HepG2 (cell line): Measurements from ENCODE around the gene FPGS. TPM values are rescaled to one million over a fixed set of nuclear protein-coding genes. Genes with fewer than 3 reads are reported as not detected.

ENCODE experiments used
- FOXK2 ChIP-seq: fragments of 450-650 bp; IDR thresholded peaks from 2 replicates; pipeline ENCODE4 v1.6.1; 2016
- HOXA3 ChIP-seq: sonication (generic); formaldehyde crosslinking; IDR thresholded peaks from 2 replicates; pipeline ENCODE4 v1.5.0; 2020; ENCODE audit warnings: missing genetic modification reagents
- ISX ChIP-seq: sonication (generic); formaldehyde crosslinking; conservative IDR thresholded peaks from 2 replicates; pipeline ENCODE4 v1.5.0; 2020; ENCODE audit warnings: missing genetic modification reagents
- JUN ChIP-seq: sonication (generic); formaldehyde crosslinking; IDR thresholded peaks from 2 replicates; pipeline ENCODE4 v1.4.0; 2020; ENCODE audit warnings: mild to moderate bottlenecking, missing genetic modification reagents
- MAFG ChIP-seq: sonication (generic); formaldehyde crosslinking; IDR thresholded peaks from 2 replicates; pipeline ENCODE4 v1.5.1; 2020; ENCODE audit warnings: mild to moderate bottlenecking, missing genetic modification reagents
- MAFK ChIP-seq, 2 experiments: IDR thresholded peaks in 1 of 2; conservative IDR thresholded peaks in 1 of 2; 2 replicates each; pipeline ENCODE4 v1.6.1; 2011; ENCODE audit warnings: improper control_type of control experiment in 2 of 2, low read length in 2 of 2
- PAWR ChIP-seq: sonication (generic); formaldehyde crosslinking; IDR thresholded peaks from 2 replicates; pipeline ENCODE4 v1.4.0; 2020; ENCODE audit warnings: missing genetic modification reagents, mild to moderate bottlenecking, borderline replicate concordance
- SALL1 ChIP-seq: sonication (generic); formaldehyde crosslinking; IDR thresholded peaks from 2 replicates; pipeline ENCODE4 v1.8.0; 2022; ENCODE audit warnings: mild to moderate bottlenecking, missing genetic modification reagents
- SATB2 ChIP-seq: sonication (generic); formaldehyde crosslinking; IDR thresholded peaks from 2 replicates; pipeline ENCODE4 v1.5.0; 2020; ENCODE audit warnings: missing genetic modification reagents
- TMF1 ChIP-seq: sonication (generic); formaldehyde crosslinking; IDR thresholded peaks from 2 replicates; pipeline ENCODE4 v1.8.1; 2022; ENCODE audit warnings: low read depth, missing genetic modification reagents
- ZFX ChIP-seq: sonication (generic); formaldehyde crosslinking; IDR thresholded peaks from 2 replicates; pipeline ENCODE4 v1.4.0; 2020; ENCODE audit warnings: mild to moderate bottlenecking, low read depth, missing genetic modification reagents, moderate library complexity
- ZNF225 ChIP-seq: sonication (generic); formaldehyde crosslinking; IDR thresholded peaks from 2 replicates; pipeline ENCODE4 v1.4.0; 2020; ENCODE audit warnings: mild to moderate bottlenecking, missing genetic modification reagents
- ZNF570 ChIP-seq: sonication (generic); formaldehyde crosslinking; IDR thresholded peaks from 2 replicates; pipeline ENCODE4 v1.4.0; 2020; ENCODE audit warnings: mild to moderate bottlenecking, missing genetic modification reagents, borderline replicate concordance
- ZNF772 ChIP-seq: sonication (generic); formaldehyde crosslinking; IDR thresholded peaks from 2 replicates; pipeline ENCODE4 v1.5.0; 2020; ENCODE audit warnings: mild to moderate bottlenecking, missing genetic modification reagents
- polyA plus RNA-seq, 8 experiments: library from polyadenylated mRNA; depleted of rRNA in 3 of 8; stranded (reverse) in 7 of 8; unstranded in 1 of 8; fragments of >200 nt; fragmentation: Illumina TruSeq in 4 of 8; extraction: Trizol in 4 of 8; gene quantifications; 2 replicates each; pipeline versions ENCODE4 v1.2.1 to v1.2.3, GENCODE V29; 2011 to 2016; ENCODE audit warnings: low read depth in 4 of 8, missing spikeins in 1 of 8, mixed read lengths in 1 of 8; ENCODE audit not compliant: insufficient read depth in 1 of 8
- total RNA-seq, 5 experiments: library from RNA; depleted of rRNA; stranded (reverse); fragments of >200 nt; fragmentation: Illumina TruSeq; extraction: Trizol; gene quantifications; 2 replicates each; pipeline ENCODE4 v1.2.3, GENCODE V29; 2016; ENCODE audit warnings: low read depth in 1 of 5
- TF ChIP-seq, protein P1 (sequence below): IDR thresholded peaks from 2 replicates; pipeline ENCODE4 v1.6.1; 2016; ENCODE audit warnings: low read depth, missing genetic modification reagents, missing compliant biosample characterization
- TF ChIP-seq, protein P2 (sequence below): sonication (generic); formaldehyde crosslinking; IDR thresholded peaks from 2 replicates; pipeline ENCODE4 v1.5.1; 2020; ENCODE audit warnings: missing genetic modification reagents, mild to moderate bottlenecking, borderline replicate concordance
- TF ChIP-seq, protein P3 (sequence below): sonication (generic); formaldehyde crosslinking; IDR thresholded peaks from 2 replicates; pipeline ENCODE4 v1.8.0; 2022; ENCODE audit warnings: missing genetic modification reagents, mild to moderate bottlenecking, borderline replicate concordance
- TF ChIP-seq, protein P4 (sequence below): sonication (generic); formaldehyde crosslinking; IDR thresholded peaks from 2 replicates; pipeline ENCODE4 v1.4.0; 2020; ENCODE audit warnings: missing genetic modification reagents

FPGS gene
- total and polyA plus RNA-seq, 2 of the 13 experiments (the other 11 are each of a cell fraction or from before 2014, with no cell fraction given): 35.6 to 36.8 TPM

DNA sequence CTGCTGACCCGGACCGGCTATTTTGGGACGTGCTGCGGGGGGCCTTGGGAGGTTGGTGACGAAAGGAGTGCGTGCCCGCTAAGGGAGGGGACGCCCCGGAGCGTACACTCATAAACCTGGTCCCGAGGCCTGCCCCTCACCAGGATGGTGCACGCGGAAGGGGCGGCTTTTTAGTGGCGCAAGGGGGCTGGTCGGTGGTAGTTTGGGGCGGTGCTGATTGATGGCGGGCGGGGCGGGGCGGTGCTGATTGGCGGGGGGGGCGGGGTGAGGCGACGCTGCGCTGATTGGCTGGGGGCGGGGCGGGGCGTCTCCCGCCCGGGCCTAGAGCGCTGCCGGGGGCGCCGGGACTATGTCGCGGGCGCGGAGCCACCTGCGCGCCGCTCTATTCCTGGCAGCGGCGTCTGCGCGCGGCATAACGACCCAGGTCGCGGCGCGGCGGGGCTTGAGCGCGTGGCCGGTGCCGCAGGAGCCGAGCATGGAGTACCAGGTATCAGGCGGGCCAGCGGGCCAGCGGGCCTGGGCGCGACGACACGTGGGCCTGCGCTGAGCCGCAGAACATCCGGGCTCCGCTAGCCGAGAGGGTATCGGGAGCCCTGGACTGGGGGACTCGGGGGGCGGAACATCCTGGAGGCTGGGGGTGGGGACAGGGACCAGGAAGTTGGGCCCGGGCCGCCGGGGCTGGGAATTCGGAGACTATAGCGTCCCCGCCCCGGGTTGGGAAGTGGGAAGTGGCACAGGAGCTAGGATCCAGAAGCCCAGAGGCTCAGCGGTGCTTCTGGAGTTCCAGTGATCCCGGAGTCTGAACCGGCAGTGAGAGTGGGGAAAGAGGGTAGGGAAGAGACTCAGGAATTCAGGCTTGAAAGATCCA is at the start of gene FPGS (continued):
- TF ChIP-seq PAWR (CRISPR knock-in tag) (no peak), JUN (CRISPR knock-in tag) (no peak), FOXK2 (no peak), HOXA3 (peak; percentile 67; the same call in 1 of the 2 replicates), MAFK (conservative IDR thresholded peaks at IDR 0.05 in 1 of 2, IDR thresholded peaks at IDR 0.05 in 1 of 2; ENCODE audit: low read length in 2 of 2) (no peak), ZNF225 (0 out of 2 replicates have a peak, but pooled peaks have one; percentile 41), SATB2 (CRISPR knock-in tag) (no peak), ZNF772 (peak; percentile 74; the same call in 1 of the 2 replicates), TMF1 (CRISPR knock-in tag) (0 out of 2 replicates have a peak, but pooled peaks have one; percentile 34), ISX (CRISPR knock-in tag) (0 out of 2 replicates have a peak, but pooled peaks have one; percentile 51), SALL1 (CRISPR knock-in tag) (peak; percentile 83), ZFX (peak; percentile 99), MAFG (CRISPR knock-in tag) (no peak), ZNF570 (no peak)
- TF ChIP-seq, protein P1, sequence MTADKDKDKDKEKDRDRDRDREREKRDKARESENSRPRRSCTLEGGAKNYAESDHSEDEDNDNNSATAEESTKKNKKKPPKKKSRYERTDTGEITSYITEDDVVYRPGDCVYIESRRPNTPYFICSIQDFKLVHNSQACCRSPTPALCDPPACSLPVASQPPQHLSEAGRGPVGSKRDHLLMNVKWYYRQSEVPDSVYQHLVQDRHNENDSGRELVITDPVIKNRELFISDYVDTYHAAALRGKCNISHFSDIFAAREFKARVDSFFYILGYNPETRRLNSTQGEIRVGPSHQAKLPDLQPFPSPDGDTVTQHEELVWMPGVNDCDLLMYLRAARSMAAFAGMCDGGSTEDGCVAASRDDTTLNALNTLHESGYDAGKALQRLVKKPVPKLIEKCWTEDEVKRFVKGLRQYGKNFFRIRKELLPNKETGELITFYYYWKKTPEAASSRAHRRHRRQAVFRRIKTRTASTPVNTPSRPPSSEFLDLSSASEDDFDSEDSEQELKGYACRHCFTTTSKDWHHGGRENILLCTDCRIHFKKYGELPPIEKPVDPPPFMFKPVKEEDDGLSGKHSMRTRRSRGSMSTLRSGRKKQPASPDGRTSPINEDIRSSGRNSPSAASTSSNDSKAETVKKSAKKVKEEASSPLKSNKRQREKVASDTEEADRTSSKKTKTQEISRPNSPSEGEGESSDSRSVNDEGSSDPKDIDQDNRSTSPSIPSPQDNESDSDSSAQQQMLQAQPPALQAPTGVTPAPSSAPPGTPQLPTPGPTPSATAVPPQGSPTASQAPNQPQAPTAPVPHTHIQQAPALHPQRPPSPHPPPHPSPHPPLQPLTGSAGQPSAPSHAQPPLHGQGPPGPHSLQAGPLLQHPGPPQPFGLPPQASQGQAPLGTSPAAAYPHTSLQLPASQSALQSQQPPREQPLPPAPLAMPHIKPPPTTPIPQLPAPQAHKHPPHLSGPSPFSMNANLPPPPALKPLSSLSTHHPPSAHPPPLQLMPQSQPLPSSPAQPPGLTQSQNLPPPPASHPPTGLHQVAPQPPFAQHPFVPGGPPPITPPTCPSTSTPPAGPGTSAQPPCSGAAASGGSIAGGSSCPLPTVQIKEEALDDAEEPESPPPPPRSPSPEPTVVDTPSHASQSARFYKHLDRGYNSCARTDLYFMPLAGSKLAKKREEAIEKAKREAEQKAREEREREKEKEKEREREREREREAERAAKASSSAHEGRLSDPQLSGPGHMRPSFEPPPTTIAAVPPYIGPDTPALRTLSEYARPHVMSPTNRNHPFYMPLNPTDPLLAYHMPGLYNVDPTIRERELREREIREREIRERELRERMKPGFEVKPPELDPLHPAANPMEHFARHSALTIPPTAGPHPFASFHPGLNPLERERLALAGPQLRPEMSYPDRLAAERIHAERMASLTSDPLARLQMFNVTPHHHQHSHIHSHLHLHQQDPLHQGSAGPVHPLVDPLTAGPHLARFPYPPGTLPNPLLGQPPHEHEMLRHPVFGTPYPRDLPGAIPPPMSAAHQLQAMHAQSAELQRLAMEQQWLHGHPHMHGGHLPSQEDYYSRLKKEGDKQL (CRISPR knock-in tag): no peak
- TF ChIP-seq, protein P2, sequence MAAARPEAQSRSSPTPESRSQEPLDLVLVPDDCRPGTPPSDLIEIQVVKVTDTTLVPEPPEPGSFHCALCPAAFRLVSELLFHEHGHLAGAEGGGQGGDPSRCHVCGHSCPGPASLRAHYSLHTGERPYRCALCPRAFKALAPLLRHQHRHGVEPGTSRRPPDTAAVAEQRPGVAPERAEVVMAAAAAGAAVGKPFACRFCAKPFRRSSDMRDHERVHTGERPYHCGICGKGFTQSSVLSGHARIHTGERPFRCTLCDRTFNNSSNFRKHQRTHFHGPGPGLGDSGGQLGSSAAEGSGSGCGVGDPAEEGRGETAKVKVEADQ (CRISPR knock-in tag): peak; percentile 72; the same call in 1 of the 2 replicates
- TF ChIP-seq, protein P3, sequence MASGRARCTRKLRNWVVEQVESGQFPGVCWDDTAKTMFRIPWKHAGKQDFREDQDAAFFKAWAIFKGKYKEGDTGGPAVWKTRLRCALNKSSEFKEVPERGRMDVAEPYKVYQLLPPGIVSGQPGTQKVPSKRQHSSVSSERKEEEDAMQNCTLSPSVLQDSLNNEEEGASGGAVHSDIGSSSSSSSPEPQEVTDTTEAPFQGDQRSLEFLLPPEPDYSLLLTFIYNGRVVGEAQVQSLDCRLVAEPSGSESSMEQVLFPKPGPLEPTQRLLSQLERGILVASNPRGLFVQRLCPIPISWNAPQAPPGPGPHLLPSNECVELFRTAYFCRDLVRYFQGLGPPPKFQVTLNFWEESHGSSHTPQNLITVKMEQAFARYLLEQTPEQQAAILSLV (CRISPR knock-in tag): peak; percentile 73; the same call in 1 of the 2 replicates
- TF ChIP-seq, protein P4, sequence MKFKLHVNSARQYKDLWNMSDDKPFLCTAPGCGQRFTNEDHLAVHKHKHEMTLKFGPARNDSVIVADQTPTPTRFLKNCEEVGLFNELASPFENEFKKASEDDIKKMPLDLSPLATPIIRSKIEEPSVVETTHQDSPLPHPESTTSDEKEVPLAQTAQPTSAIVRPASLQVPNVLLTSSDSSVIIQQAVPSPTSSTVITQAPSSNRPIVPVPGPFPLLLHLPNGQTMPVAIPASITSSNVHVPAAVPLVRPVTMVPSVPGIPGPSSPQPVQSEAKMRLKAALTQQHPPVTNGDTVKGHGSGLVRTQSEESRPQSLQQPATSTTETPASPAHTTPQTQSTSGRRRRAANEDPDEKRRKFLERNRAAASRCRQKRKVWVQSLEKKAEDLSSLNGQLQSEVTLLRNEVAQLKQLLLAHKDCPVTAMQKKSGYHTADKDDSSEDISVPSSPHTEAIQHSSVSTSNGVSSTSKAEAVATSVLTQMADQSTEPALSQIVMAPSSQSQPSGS (CRISPR knock-in tag): no peak
